ENCODE results near the gene ENPP4. TPM values are rescaled to one million over a fixed set of nuclear protein-coding genes. Genes with fewer than 3 reads are reported as not detected.

Gene ENPP4
- total and polyA plus RNA-seq, 11 donors: 8.0 to 39.6 (median 20.6) TPM

- TF ChIP-seq, protein P1, sequence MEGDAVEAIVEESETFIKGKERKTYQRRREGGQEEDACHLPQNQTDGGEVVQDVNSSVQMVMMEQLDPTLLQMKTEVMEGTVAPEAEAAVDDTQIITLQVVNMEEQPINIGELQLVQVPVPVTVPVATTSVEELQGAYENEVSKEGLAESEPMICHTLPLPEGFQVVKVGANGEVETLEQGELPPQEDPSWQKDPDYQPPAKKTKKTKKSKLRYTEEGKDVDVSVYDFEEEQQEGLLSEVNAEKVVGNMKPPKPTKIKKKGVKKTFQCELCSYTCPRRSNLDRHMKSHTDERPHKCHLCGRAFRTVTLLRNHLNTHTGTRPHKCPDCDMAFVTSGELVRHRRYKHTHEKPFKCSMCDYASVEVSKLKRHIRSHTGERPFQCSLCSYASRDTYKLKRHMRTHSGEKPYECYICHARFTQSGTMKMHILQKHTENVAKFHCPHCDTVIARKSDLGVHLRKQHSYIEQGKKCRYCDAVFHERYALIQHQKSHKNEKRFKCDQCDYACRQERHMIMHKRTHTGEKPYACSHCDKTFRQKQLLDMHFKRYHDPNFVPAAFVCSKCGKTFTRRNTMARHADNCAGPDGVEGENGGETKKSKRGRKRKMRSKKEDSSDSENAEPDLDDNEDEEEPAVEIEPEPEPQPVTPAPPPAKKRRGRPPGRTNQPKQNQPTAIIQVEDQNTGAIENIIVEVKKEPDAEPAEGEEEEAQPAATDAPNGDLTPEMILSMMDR (IDR thresholded peaks at IDR 0.05): no peak
- TF ChIP-seq POLR2A (IDR thresholded peaks at IDR 0.05): no peak
- DNase-seq (no peak), ATAC-seq (no peak)
- peaks cover 0 to 14% (median 4%) of the 10 kb centered on the region in 12 donors for H3K9me3 ChIP-seq
- no peaks in the 10 kb centered on the region for H3K27me3 ChIP-seq
- WGBS, 4 donors: 0 to 94% (median 38%) methylated on average over 1 of the region's 1 CpG
- H3K4me3 ChIP-seq: no peak overlapping the region
- no peak overlapping the region for H3K27ac ChIP-seq
- intact Hi-C loops (cut with DNase I): loop anchor here in 1 of 10 donors (10.0 kb wide), 1 partner anchor 99 kb away; no protein-coding TSS in a partner anchor
- no peaks in the 10 kb centered on the region for H3K36me3 ChIP-seq
- H3K4me1 ChIP-seq: peaks cover 0 to 14% (median 0%) of the 10 kb centered on the region in 12 donors
These were observed 24.2 kb upstream of the ENPP4 start for GRCh38 chr6:46105568-46105967.

GRCh38 chr6:46113370-46113769 lies 16.4 kb upstream of the ENPP4 start:
- H3K36me3 ChIP-seq: no peaks in the 10 kb centered on the region
- H3K27ac ChIP-seq: no peak overlapping the region
- no peaks in the 10 kb centered on the region for H3K27me3 ChIP-seq
- ATAC-seq: no peak
- H3K9me3 ChIP-seq: no peaks in the 10 kb centered on the region
- 78 to 90% (median 87%) methylated on average over 1 of the region's 1 CpG for WGBS, 4 donors
- intact Hi-C loops (cut with DNase I): no loop called here
- no peak overlapping the region for H3K4me3 ChIP-seq
- DNase-seq: no peak
- no peak for TF ChIP-seq POLR2A (IDR thresholded peaks at IDR 0.05)
- TF ChIP-seq, protein P1 (IDR thresholded peaks at IDR 0.05): no peak
- no peaks in the 10 kb centered on the region for H3K4me1 ChIP-seq

- no peaks in the 10 kb centered on the region for H3K4me1 ChIP-seq
- DNase-seq: no peak
- H3K9me3 ChIP-seq: no peaks in the 10 kb centered on the region
- no peak overlapping the region for H3K4me3 ChIP-seq
- no peaks in the 10 kb centered on the region for H3K36me3 ChIP-seq
- no peak for ATAC-seq
- TF ChIP-seq, protein P1 (IDR thresholded peaks at IDR 0.05): no peak
- TF ChIP-seq POLR2A (IDR thresholded peaks at IDR 0.05): no peak
- no peaks in the 10 kb centered on the region for H3K27me3 ChIP-seq
- intact Hi-C loops (cut with DNase I): no loop called here
- WGBS, 4 donors: 80 to 87% (median 83%) methylated on average over 1 of the region's 1 CpG
- no peak overlapping the region for H3K27ac ChIP-seq
These were observed 14.2 kb upstream of the ENPP4 start for GRCh38 chr6:46115634-46116033.

DNA sequence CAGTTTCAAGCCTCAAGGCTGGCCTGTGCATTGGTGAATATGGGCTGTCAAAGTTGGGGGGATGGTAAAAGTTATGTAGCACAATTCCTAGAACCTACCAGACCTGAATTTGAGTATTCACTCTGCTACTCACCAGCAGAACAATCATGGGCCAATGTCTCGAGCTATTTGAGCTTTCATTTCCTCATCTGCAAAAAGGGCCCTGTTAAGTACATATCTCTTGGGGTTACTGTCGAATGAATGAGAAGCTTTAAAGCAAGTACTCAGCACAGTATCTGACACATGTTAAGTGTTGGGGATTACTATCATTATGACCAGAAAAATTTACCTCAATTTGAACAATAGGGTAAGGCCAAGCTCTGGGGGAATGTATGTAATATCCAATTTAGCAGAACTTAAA lies 13.5 kb upstream of the ENPP4 start:
- TF ChIP-seq POLR2A (IDR thresholded peaks at IDR 0.05): no peak
- TF ChIP-seq, protein P1 (IDR thresholded peaks at IDR 0.05): no peak
- H3K27me3 ChIP-seq: no peaks in the 10 kb centered on the region
- intact Hi-C loops (cut with DNase I): no loop called here
- no peaks in the 10 kb centered on the region for H3K4me1 ChIP-seq
- H3K27ac ChIP-seq: no peak overlapping the region
- no peaks in the 10 kb centered on the region for H3K36me3 ChIP-seq
- H3K9me3 ChIP-seq: no peaks in the 10 kb centered on the region
- DNase-seq: no peak
- ATAC-seq: no peak
- H3K4me3 ChIP-seq: no peak overlapping the region
- WGBS, 4 donors: 63 to 74% (median 71%) methylated on average over 2 of the region's 2 CpGs
